SK-N-DZ (cell line): ENCODE data around the gene KCTD4. TPM values are rescaled to one million over a fixed set of nuclear protein-coding genes. Genes with fewer than 3 reads are reported as not detected.
"Not testable (repeated sequence)": the region's sequence is repeated elsewhere in the genome, so short reads cannot be mapped to it uniquely, and the experiment has no call there.

ENCODE experiments used
- DNase-seq: peaks from one replicate; pipeline ENCODE4 v3.0.0-alpha.2; 2015; ENCODE audit warnings: low spot score
- polyA plus RNA-seq, 2 experiments: library from polyadenylated mRNA; depleted of rRNA; stranded (reverse); fragments of >200 nt; gene quantifications; 2 replicates each; pipeline ENCODE4 v1.2.3, GENCODE V29; 2014

The KCTD4 gene
- not detected in 2 replicates for polyA plus RNA-seq (2014; cell fraction: cytosol; rRNA removed)
- polyA plus RNA-seq (2014; cell fraction: nucleus; rRNA removed): 0.08 TPM in 1 of 2 replicates, not detected in the other

GRCh38 chr13:45200701-45201232 is at the start of gene KCTD4:
TSS of gene KCTD4 (minus strand) at chr13:45201045. CDS start at chr13:45194567, 6,478 bp downstream.
- no peak for DNase-seq

DNA sequence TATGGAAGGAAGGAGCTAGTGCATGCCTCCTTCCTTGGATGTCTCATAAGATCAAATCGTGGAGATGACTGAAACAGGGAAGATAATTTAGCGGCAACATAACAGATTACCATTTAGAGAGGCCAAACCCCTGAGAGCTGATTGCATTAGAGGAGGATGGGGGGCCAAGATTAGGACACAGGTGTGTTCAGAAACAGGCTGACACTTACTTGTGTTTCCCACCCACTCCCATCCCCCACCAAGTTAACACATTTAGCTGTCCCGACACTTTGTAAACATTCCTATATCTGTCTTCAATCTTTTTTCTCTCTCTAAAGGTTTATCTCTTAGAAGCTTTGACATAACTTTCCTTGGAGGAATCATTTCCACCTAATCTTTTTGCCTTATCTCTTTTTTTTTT is 48.8 kb upstream of the KCTD4 start:
- peak; percentile 2 for DNase-seq

- DNase-seq: not testable (repeated sequence)
Measured at GRCh38 chr13:45244736-45245135, 43.9 kb upstream of the KCTD4 start.

DNA sequence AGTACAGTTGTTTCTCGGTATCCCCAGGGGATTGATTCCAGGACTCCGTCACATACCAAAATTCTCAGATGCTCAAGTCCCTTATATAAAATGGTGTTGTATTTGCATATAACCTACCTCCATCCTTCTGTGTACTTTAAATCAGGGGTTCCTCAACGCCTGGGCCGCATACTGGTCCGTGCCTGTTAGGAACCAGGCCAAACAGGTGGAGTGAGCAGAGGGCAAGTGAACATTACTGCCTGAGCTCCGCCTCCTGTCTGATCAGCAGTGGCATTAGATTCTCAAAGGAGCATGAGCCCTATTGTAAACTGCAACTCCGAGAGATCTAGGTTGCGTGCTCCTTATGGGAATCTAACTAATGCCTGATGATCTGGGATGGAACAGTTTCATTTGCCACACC is 42.2 kb upstream of the KCTD4 start:
- no peak for DNase-seq

DNA sequence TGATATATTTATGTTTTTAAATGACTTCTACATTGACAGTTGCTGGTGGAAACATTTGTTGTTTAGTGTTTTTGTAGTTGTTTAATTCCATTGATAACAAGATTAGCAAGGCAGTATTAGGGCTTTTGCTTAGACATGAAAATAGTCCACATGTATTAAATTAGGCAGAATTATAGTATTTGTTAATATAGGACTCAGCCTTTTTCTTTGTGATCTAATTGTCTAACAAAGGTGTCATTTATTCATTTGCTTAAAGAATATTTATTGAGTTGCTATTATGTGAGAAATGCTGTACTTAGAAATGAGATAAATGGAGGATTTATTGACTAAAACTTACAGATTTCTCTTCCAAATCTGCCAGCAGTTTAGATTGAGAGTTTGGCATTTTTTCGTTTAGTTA is 41.7 kb upstream of the KCTD4 start:
- DNase-seq: no peak

- no peak for DNase-seq
Measured at GRCh38 chr13:45242070-45242469, 41.2 kb upstream of the KCTD4 start.

- DNase-seq: no peak
Measured at GRCh38 chr13:45240143-45240542, 39.3 kb upstream of the KCTD4 start.

DNA sequence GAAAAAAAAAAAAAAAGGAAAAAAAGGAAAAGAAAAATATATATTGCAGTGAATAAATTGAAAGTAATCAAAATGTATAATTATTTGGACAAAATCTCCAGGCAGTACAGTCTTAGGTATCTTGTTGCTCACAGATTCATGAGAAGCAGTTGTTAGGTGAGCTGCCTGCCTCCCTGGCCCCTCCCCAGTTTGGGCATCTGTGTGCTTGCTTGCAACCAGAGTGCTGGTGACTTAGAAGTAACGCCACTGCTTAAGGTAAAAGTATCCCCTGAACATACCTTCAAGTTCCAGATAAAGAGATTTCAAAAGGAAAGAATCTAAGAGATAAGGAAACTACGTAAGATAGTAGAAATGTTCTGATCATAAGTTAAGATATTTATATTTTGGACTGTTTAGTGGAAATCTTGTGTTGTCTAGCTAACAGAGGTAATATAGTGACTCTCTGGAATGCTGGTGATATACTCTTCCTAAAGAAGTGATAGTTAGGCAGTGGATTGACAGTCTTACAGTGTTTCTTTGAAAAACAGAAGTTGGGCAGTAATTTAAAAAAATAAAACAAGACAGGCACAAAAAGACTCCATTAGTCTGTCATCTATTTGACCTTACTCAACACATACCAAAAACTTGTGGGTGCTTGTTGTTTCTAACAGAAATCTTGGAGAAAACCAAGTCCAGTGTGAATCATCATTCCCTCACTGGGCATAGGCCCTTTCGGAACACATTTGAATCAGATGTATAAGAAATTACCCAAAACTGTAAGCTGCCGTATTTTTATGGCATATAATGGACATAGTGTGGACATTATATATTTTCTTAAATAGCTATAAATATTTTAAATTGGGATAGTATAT is 38.3 kb upstream of the KCTD4 start:
- no peak for DNase-seq

DNA sequence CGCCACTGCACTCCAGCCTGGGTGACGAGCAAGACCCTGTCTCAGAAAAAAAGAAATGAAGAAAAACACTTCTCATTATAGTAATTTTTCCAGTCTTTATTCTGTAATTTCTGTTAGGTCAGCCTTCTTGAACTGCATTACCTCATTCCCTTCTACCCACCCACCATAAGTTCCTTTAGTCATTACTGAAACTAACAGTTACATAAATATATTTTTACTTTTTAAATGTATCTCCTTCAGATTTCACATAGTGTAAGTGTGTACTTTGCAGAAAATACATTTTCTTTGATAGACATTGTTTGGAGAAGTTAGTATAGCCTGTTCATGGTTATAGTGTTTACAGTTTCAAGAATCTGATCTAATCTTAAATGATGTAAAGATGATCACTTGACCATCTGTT is 31.7 kb upstream of the KCTD4 start:
- no peak for DNase-seq

GRCh38 chr13:45231722-45232121 is 30.9 kb upstream of the KCTD4 start:
- DNase-seq: no peak

GRCh38 chr13:45231305-45231704 is 30.5 kb upstream of the KCTD4 start:
- no peak for DNase-seq

DNA sequence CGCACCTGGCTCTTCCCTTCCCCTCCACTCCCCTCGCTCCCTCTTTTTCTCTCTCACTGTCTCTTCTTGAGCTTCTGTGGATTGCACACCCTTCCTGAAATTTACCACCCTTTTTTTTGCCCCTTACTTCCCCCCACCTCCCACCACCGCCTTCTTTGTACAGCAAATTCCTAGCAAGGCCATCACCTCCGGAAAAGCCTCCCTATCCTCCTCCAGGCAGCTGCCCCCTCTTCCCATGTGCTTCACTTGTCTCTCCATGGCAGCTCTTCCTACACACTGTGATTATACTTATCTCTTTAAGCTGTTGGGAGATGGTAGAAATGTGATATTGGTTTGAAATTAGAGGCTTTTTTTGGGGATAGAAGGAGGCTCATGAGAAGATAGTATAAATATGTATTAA is 28.3 kb upstream of the KCTD4 start:
- DNase-seq: no peak

- DNase-seq: no peak
Measured at GRCh38 chr13:45228002-45228401, 27.2 kb upstream of the KCTD4 start.

GRCh38 chr13:45226024-45226423 is 25.2 kb upstream of the KCTD4 start:
- no peak for DNase-seq

DNA sequence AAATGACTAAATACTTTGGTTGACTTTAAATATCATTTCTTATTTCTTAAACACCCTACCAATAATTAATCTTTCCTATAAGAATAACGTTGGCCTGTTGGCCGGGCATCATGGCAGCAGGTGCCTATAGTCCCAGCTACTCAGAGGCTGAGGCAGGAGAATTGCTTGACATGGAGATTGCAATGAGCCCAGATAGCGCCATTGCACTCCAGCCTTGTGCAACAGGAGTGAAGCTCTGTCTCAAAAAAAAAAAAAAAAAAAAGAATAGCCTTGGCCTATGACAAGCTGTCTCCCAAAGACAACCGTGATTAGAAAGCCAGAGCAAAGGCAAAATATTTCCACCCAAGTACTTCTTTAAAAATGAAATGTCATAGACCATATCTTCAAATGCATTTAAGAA is 24.5 kb upstream of the KCTD4 start:
- DNase-seq: no peak

- DNase-seq: no peak
Measured at GRCh38 chr13:45224176-45224575, 23.3 kb upstream of the KCTD4 start.

- no peak for DNase-seq
Measured at GRCh38 chr13:45222919-45223318, 22.1 kb upstream of the KCTD4 start.

DNA sequence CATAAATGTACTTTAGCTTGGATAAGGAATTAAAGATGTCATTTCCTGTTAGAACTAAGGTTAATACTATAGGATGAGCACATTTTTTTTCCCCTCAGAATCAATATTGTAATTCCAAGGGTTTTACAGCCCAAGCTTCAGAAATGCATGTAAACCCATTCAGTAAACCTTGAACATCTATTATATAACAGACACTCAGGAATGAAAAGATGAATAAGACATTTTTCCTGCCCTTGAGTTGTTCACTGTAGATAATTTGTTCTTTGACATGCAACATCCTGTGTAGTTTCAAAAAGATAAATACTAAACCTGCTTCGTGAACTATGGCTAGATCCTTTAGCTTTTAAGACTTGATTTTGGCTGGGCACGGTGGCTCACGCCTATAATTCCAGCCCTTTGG is 21.7 kb upstream of the KCTD4 start:
- DNase-seq: no peak

- DNase-seq: no peak
Measured at GRCh38 chr13:45220403-45220802, 19.6 kb upstream of the KCTD4 start.

DNA sequence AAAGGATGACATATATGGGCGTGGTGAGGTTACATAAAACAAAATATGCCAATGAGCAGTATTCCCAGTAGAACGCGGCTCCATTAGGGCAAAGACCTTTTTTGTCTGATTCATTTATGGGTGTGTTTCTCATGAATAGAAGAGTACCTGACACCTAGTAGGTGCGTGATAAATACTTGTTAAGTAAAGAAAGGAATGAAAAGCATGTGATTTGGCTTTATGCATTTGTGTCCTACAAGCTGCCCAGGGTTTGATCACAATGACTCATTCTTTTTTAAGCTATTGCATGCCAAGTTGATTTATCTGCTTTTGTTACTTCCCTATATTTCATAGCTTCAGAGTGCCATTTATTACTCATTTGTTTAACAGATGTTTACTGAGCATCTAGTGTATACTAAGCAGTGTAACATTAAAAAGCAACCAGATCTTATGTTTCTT is 19.1 kb upstream of the KCTD4 start:
- DNase-seq: no peak

GRCh38 chr13:45219123-45219891 is 18.5 kb upstream of the KCTD4 start:
- no peak for DNase-seq

GRCh38 chr13:45218689-45219088 is 17.8 kb upstream of the KCTD4 start:
- no peak for DNase-seq
